NK-92 (cell line): ENCODE data around the gene EDAR.

Source experiments
- DNase-seq: peaks from one replicate; lab custom pipeline; 2025; ENCODE audit not compliant: unreplicated experiment; lab: John Stamatoyannopoulos, UW

EDAR gene

GRCh38 chr2:108925286-108925685, 63.7 kb downstream of the EDAR start:
- DNase-seq = no peak

DNA sequence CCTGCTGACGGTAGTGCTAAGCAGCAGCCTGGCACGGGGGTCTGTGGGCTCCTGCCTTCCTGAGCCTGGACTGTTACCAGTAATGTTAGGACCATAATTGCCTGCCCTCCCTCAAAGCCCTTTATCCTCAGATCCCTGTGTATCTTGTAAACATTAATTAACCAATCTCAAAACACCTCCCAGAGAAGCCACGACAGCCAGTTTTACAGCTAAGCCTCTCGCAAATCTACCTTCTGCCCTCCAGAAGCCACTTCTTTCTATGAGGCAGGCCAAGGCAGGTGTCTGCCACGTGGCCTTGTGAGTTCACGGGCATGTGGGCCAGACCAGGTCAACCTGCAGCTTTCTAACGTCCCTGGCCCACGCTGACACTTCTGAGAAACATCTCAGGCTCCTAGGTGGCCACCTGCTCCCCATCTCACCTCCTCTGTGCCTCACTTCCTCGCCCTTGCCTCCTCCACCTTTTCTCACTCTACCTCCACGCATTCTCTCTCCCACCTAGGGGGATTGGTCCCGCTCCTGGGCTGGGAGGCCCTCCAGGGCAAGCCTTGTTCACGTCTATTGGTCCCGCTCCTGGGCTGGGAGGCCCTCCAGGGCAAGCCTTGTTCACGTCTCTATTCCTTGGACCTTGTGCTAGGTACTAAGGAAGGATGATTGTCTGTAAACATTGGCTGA, 64.3 kb downstream of the EDAR start:
- no peak for DNase-seq

GRCh38 chr2:108923736-108924579, 65.1 kb downstream of the EDAR start:
- no peak for DNase-seq

- DNase-seq = no peak
Observed at GRCh38 chr2:108923019-108923700, 65.9 kb downstream of the EDAR start.

DNA sequence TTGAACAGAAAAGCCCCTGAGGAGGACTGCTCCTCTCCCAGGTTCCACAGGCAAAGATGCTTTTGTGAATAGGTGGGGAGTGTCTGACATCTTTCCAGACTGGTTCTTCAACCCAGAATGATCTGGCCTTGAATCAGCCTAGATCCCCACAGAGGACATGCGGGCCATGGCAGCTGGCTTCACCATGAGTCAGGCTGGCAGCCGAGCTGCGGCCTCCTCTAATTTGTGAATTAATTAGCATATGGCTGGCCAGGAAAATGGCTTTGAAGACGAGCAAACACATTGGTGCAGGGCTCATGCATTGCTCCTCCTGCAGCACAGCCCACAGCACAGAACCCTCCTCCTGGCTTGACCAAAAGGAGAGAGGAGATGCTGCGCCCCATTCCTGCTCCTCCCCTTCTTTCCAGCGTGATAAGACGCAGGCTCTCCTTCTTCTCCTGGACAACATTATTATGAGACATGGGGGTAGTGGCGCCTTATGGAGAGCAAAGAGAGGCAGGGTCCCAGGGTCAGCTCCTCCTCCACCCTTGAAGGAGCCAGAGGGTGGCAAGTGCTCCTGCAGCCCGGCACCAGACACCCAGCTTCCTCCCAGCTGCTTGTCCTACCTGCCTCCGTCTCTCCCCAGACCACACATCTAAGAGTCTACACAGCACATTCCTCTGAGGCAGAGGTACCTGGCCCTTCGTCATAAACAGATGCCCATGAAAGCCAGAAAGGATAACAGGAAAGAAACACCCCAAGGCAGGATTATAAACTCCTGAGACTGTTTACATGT, 66.7 kb downstream of the EDAR start:
- no peak for DNase-seq

- DNase-seq = no peak
Observed at GRCh38 chr2:108921096-108922030, 67.7 kb downstream of the EDAR start.

DNA sequence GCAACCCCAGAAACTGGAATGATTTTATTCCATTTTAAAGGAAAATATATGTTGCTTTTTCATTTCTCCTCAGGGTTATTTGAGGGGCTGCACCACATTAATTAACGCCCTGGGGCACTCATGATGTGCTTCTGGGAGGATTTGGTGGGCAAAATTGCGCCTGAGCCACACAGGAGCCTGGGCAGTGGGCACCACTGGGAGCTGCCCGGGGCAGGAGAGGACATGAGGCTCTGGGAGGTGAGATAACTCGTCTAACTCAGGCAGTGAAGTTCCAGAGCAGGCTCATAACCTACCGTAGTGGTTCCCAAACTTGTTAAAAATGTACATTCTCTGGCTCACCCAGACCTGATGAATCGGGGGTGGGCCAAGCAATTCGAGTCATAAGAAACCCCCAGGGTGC, 68.3 kb downstream of the EDAR start:
- DNase-seq = no peak

GRCh38 chr2:108919571-108920373, 69.2 kb downstream of the EDAR start:
- DNase-seq = no peak

DNA sequence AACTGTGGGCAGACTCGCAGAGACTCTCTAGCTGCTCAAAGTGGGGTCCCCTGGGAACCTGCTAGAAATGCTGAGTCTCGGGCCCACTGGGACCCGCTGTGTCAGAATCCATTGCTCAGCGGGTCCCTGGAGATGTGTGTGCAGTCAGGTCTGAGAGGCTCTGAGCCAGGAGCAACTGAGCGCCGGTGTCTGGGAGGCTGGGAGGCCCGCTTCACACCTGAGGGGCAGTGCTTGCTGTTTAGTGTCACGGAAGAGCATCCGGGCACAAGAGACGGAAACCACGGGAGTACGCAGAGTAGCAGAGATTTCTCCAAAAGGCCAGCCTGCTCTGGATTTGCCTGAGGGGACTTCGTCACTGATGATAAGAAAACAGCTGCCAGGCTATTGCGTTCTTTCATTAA, 70.1 kb downstream of the EDAR start:
- no peak for DNase-seq

- no peak for DNase-seq
Observed at GRCh38 chr2:108918156-108918874, 70.7 kb downstream of the EDAR start.

DNA sequence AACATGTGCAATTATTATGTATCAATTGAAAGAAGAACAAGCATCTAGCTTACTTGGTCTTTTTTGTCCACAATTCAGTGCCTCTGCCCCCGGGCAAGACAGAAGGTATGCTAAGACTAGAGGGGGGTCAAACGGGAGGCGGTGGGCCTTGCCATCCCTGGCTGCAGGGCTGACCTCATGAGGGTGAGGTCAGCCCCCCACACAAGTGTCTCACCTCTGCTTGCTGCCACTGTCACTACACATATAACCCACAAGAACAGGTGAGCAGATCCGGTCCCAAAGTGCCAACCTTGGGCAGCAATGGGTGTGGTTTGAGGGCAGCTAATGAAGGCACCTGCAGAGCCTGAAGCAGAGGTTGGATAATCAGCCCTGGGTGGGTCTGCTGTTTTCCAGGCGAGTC, 71.5 kb downstream of the EDAR start:
- no peak for DNase-seq

DNA sequence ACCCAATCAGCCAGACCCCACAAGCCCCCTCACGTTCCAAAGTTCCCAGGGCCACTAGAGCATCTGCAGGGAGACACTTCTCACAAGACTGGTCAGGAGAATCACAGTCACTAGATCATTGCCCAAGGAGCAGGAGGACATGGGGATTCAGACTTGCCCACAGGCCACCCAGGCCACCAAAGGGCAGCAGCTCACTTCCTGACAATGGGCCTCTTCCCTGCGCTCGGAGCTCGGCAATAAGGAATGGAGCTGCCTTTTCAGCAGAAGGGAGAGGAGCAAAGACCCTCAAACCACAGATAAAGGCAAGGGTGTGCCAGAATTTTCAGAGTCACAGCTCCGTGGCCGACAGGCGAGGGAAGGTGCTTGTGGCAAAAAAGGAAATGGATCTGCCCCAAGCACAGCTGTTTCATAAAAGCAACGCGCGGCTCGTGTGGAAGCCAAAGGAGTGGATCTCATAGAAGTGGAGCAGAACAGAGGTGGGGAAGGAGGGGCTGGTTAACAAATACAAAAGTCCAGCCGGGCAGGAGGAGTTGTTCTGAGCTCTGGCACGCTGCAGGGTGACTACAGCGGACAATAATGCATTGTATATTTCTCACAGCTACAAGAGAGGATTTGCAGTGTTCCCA, 72.1 kb downstream of the EDAR start:
- no peak for DNase-seq

DNA sequence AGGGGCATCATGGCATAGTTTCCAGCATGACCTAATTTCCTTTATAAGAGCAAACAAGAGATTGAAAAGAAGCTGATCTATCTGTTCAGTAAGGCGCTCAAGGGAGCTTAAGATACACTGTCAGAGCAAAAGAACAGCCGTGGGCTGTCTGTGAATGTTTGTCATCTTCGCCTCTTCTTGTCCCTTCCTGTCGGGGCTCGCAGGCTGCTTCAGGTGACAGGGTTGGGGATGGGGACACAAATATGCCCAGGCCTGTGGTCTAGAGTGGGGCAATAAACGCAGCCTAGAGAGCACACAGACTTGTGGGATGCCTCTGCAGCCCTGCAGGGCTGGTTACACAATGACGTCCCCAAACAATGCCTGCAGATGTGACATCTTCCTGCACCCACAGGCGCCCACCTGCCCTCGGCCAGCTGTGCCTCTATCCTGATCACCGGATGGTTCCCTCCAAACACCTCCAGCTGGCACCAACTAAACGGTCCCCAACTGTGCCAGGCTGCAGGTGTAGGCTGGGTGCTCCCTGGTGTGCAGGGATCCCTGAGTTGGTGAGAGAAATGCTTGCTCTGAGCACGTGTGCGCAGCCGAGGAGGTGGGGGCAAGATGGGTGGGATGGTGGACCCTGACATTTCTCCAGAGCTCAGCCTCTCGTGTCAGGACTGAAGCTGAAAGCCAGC, 72.8 kb downstream of the EDAR start:
- no peak for DNase-seq

DNA sequence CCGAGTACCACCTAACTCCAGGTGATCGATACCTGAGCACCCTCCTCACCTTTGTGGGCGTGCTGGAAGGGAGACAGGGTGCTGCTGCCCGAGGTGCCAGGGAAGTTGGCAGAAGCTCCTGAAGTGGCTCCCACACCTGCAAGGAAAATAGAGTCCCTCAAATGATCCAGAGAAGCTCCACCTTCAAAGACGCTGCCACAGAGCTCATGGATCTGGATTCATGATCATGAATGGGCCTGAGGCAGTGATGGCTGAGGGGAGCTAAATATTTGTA, 76.5 kb downstream of the EDAR start:
- DNase-seq = no peak

- no peak for DNase-seq
Observed at GRCh38 chr2:108911807-108912628, 77.0 kb downstream of the EDAR start.

DNA sequence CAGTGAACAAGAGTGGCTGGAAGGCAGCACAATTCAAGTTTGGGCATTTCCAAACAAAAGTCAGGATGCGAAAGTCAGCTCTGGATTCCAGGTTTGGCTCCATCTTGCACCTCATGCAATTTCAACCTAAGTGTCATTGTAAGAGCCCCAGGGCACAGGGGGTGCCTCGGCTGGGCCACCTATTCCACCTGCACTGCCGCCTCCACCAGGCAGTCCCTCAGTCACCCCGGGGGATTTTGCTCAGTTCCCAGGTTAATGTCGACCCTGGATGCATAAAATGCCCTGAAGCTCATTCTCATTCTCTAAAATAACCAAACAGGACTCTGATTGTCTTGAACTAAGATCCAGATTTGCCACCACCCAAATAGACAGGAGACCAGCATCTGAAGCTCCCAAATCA, 77.6 kb downstream of the EDAR start:
- no peak for DNase-seq
